HG02798 (cell line): ENCODE measurements around the gene SFRP5.

Experiments used
- ATAC-seq: cut with Tn5 transposase; IDR thresholded peaks from one replicate; pipeline ENCODE4 v1.9.1; 2021; ENCODE audit warnings: mild to moderate bottlenecking; ENCODE audit not compliant: unreplicated experiment, poor library complexity

The SFRP5 gene

GRCh38 chr10:97743169-97743943 lies 28.4 kb downstream of the SFRP5 start:
- ATAC-seq: no peak

GRCh38 chr10:97740613-97741012 lies 31.2 kb downstream of the SFRP5 start:
- no peak for ATAC-seq

DNA sequence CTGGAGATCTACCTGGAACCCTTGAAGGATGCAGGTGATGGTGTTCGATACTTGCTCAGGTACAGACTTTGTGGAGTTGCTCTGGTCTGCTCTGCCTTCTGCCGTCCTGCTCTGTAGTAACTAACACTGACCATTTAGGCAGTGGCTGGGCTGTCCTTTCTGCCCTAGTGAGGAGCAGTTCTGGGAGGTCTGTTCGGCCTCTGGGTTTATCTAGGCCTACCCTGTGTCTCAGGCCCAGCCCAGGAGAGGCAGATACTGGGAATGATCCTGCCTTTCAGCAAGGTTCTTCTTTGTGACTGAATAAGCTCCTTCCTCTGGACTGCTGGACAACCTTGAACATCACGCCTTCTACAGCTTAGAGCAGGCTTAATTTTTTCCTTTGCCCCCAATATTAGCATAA lies 33.2 kb downstream of the SFRP5 start:
- ATAC-seq: no peak

DNA sequence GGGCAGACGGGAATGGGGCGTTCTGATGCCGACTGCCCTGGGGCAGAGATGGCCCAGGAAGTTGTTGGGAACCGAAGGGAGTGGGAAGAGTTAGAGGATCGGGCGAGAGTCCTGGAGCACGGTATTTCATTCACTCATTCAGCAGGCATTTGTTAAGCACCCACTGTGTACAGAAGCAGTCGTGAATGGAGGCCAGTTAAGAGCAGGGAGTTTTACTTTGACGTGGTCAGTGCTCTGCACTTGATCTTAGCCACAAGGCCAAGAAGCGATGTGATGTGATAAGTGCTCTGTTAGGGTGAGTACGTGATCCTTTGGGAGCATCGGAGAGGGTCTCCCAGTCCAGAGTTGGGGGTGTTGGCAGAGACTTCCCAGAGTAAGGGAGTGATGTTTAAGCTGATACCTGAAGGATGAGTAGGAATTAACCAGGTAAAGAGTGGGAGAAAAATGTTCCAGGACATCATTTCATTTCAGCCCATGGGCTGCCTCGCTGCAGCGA lies 34.0 kb downstream of the SFRP5 start:
- ATAC-seq: peak; percentile 9

DNA sequence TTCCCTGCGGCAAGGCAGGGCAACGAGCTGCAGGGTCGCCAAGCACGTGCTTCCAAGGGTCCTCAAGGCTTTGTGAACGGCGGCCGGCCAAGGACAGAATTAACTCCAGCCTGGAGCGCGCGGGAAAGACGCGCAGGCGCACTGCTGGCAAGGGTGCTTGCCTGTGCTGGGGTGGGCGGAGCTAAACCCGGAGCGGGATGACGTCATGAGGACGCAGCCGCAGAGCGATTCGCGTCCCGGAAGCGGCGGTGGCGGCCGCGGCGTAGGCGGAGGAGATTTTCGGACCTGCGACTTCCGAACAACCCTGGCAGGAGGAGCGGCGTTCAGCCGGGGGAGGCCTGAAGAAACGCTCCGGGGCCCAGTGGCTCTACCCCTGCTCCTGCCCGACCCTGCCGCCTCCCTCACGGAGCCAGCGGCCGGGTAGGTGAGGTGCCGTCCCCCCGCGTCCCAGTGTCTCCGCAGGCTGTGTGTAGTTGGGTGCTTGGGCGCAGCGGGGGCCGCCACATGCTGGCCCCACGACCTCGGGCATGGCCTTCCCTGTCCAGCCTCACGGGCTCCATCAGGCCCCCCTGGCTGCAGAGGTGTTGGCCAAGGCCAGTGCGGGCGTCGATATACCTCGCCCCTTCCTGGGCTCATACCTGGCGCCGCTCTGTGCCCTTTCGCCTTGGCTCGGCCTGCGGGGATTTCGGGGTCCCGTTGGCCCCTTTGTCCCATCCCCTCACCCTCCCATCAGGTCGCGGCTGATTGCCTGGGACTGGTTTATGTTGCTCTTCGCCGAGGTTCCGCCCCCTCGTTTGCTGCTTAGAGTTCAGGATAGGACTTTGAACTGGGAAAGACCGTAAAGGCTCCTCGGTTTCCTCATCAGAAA lies 34.7 kb downstream of the SFRP5 start, which contains the start of gene ZFYVE27:
TSS of gene ZFYVE27 (plus strand) at position 227 of the 868 bp plus-strand sequence. CDS start 1,350 bp downstream, outside the sequence.
- ATAC-seq: peak; percentile 91

GRCh38 chr10:97736403-97736901 lies 35.3 kb downstream of the SFRP5 start:
- peak; percentile 29 for ATAC-seq

GRCh38 chr10:97734021-97734420 lies 37.8 kb downstream of the SFRP5 start:
- no peak for ATAC-seq

DNA sequence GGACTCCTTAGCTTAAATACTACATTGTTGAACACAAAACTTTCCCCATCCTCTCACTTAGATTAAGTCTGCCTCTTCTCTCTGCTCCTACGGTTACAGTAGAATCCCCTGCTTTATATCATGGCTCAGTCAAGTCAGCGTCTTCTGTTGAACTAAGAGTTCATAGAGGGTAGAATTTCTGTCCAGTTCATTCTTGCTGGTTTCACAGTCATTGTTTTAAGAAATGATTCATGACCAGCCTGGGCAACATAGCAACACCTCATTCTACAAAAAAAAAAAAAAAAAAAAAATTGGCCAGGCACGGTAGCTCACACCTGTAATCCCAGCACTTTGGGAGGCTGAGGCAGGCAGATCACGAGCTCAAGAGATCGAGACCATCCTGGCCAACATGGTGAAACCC lies 38.5 kb downstream of the SFRP5 start:
- ATAC-seq: no peak

- no peak for ATAC-seq
Observed at GRCh38 chr10:97732052-97732359, 39.8 kb downstream of the SFRP5 start.

- ATAC-seq: peak; percentile 52
Observed at GRCh38 chr10:97731346-97732051, 40.3 kb downstream of the SFRP5 start.

DNA sequence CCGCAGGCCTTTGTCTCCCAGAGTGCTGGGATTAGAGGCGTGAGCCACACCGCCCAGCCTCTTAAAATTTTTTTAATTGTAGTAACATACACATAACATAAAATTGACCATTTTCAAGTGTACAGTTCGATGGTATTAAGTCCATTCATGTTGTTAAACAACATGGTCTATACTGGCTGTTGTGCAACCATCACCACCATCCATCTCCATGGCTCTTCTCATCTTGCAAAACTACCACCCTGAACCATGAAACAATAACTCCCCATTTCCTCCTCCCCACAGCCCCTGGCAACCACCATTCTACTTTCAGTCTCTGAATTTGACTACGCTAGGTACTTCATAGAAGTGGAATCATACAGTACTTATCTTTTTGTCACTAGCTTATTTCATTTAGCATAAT lies 42.8 kb downstream of the SFRP5 start:
- no peak for ATAC-seq

DNA sequence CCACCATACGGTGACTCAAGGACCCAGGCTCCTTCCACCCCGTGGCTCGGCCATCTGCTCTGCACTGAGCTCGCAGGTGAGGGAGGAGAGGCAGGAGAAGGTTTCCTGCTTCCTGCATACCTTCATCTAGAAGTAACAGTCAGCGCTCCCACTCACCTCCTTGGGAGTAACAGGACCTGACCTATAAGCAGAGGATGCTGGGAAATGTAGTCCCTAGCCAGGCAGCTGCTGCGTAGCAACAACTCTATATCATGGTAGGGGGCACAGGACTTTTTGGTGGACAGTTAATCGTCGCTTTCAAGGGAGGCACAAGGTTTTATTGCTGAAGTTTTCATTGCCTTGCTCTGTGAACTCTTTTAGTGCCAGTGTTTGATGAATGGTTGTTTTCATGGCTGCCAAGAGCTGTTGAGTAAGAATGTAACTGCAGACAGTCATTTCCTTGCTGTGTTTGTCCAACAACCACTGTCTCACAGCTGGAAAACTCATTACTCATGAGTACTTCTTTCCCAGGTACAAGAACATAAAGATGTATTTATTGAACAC lies 45.1 kb downstream of the SFRP5 start:
- ATAC-seq: no peak

GRCh38 chr10:97724341-97724941 lies 47.4 kb downstream of the SFRP5 start:
- ATAC-seq: no peak

DNA sequence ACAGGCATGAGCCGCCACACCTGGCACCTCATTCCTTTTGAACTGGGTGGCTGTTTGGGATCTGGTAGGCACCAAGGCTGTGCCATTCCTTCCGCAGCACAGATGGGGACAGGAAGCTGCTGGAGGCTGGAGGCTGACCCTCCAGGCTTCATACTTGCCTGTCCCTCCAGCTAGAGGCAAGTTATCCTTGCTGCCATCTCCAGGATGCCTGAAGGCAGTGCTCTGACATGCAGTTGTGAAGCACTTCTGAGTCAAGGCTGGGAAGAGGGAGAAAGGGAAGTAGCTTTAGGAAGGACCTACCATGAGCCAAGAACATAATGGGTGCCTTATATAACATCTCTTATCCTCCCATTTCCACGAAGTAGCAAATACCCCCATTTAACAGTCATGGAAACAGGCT lies 48.8 kb downstream of the SFRP5 start:
- ATAC-seq: no peak

- no peak for ATAC-seq
Observed at GRCh38 chr10:97721871-97722780, 49.7 kb downstream of the SFRP5 start.

DNA sequence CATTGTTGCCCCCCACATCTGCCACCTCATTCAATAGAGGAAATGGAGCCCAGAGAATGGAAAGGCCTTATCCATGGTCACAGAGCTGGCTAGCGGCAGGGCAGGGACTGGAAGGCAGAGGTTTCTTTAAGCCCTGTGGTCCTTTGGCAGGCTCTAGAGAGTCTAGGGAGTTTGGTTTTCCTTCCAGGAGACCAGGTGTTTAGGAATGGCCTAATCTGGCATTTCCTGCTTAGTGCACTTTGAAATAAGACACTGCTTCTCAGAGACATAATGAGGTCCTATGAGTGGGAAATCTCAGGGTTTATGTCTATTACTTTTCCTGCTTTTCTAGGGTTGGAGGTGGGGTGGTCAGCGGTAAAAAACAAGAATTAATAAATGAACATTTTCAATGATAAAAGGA lies 52.2 kb downstream of the SFRP5 start:
- no peak for ATAC-seq

- no peak for ATAC-seq
Observed at GRCh38 chr10:97718659-97719142, 53.1 kb downstream of the SFRP5 start.

- no peak for ATAC-seq
Observed at GRCh38 chr10:97718178-97718577, 53.6 kb downstream of the SFRP5 start.

- no peak for ATAC-seq
Observed at GRCh38 chr10:97717627-97718026, 54.2 kb downstream of the SFRP5 start.
